ENCODE data around the gene RB1.
A peak's percentile ranks its signal among the peaks of the same experiment; 100 is the strongest.
"Not testable (repeated sequence)": the region's sequence is repeated elsewhere in the genome, so short reads cannot be mapped to it uniquely, and the experiment has no call there.

Gene RB1

GRCh38 chr13:48355524-48355923 is 52.0 kb downstream of the RB1 start:
- not testable (repeated sequence) for DNase-seq

DNA sequence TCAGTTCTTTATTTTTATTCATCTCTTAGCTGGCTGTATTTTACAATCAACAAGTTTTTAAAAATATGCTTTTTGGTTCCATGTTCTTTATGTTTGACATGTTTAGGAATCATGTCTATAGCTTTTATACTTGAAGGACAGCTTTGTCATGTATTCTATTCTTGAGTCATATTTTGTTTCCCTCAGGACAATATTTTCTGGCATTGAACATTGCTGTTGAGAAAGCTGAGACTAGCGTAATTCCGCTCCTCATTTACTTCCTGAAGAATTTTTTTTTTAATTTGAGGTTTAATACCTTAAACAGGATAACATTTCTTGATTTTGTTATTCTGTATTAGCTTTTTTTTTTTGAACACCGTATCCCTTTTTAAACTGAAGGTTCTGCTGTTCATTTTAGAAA is 53.2 kb downstream of the RB1 start:
- DNase-seq: no peak

DNA sequence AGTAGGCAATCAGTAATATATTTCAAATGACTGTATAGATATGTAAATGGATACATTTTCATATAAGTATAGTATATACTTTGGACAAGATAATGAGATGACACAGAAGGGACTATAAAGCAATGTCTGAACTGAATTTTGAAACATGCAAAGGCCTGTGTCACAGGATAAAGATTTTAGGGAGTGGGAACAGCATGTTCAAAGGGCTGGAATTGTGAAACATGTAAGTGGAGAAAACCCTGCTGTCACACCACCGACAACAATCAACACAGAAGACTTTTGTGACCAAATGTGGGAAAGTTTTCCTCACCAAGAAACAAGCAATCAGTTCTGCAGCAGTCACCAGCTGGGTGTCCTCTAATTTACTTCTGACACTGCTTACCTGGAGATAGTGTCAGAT is 66.4 kb downstream of the RB1 start:
- DNase-seq: no peak

GRCh38 chr13:48370815-48371214 is 67.3 kb downstream of the RB1 start:
- DNase-seq: no peak

DNA sequence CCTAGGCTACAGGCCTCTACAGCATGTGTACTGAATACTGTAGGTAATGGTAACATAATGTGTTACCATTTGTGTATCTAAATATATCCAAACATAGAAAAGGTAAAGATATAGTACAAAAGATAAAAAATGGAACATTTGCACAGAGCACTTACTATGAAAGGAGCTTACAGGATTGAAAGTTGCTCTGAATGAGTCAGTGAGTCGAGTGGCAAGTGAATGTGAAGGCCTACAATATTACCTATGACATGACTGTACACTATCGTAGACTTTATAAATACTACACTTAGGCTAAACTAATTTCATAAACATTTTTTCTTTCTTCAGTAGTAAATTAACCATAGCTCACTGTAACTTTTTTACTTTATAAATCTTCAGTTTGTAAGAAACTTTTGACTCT is 74.3 kb downstream of the RB1 start:
- no peak for DNase-seq

DNA sequence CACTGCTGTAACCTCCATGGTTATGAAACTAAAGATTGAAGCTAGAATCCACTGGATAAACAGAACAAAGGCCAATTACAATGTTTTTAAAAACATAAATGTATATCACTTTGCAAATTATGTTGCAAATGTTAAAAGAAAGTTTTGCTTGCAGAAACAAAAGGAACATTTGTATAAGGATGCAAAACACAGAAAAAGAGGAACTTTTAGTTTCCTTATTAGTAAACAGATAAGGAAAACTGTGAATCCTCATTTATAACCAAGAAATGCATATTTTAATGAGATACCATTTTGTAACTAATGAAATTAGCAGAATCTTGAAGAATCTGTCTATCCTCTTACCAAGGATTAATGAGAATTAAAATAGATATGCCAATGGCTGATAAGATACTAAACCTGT is 77.0 kb downstream of the RB1 start:
- no peak for DNase-seq

DNA sequence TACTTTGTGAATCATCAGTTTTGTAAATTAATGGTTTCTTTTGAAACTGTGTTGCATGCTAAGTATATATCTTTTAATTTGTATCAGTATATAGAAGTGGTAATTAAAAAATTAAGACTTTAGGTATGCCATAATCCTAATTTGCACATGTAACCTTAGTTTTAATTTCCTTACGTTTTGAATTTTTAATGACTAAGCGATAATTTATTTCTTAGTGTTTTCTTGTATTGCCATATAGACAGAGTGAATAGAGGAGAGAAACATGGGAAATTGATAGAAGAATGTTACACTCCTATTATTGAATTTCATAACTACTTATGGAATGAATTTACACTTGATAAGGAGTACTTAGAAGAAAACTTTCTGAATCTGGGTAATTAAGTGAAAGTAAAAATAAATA is 79.8 kb downstream of the RB1 start:
- no peak for DNase-seq

DNA sequence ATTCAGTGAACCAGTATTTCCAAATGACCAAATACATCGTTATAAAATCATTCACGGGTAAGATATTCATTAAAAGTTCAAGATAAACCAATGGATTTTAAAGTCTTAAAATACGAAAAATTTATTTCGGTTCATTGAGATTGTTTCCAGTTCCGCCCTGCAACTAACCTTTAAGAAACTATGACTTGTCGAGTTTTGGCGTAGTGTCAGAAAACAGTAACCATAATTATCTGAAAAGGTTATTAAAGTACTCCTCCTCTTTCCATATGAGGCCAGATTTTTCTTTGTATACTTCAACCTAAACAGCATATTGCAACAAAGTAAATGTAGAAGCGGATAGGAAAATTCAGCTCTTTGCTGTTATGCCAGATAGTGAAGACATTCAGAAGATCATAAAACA is 83.3 kb downstream of the RB1 start:
- DNase-seq: no peak

- no peak for DNase-seq
Observed at GRCh38 chr13:48391257-48391656, 87.7 kb downstream of the RB1 start.

DNA sequence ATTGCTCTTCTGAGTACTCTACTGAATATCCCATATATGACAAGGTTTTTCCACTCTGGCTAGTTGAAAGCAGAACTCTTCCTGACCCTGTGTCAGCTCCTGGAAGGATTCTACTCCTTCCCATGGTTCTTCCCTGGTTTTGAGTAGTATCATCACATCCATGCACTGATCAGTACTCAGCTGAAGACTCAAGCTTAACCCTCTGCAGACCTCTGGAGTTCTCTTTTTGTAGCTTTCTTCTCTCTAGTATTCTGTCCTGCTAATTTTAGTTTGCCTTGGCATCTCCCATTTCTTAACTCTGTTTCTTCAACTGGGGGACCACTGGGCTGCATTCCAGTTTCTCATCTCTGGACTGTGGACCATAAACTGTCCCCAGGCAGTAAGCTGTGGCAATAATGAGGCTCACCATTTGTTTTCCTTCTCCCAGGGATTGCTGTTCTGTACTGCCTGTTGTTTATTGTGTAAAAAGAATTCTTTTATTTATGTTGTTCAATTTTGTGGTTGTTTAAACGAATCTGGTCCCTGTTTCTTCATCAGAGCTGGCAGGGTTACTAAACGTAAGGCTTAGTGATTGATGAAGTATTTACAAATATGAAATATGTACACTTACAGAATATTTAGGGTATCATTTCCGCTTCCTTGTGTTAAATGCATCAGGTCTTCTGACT is 89.6 kb downstream of the RB1 start:
- no peak for DNase-seq

DNA sequence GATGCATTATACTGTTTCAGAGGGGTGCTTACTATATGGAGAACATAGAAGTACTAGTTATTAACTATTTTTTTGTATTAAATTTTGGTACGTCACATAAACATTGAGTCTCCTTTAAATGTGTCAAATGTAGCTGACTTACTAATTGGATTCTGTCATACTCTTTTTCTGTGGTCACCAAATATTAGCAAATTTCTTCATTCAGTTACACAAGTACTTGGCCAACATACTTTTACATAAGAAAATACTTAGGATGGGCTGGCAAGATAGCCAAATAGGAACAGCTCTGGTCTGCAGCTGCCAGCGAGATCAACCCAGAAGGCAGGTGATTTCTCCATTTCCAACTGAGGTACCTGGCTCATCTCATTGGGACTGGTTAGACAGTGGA is 90.1 kb downstream of the RB1 start:
- DNase-seq: no peak

DNA sequence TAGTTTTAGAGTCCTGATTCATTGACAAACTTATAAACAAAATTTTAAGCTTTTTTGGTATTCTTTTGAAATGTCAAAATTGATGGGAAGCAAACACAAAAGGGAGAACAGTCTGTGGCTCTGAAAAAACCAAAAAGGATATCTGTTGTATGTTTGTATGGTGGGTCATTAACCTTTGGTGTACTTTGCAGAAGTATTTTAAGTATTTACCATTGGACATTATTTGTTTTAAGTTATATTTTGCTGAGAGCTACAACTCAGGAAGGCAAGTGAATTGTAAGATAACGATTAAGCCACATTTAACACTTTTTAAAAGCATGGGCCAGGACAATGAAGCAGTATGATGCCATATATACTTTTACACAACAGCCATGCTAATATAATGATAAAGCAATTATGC is 94.2 kb downstream of the RB1 start:
- no peak for DNase-seq

GRCh38 chr13:48398450-48399095 is 95.0 kb downstream of the RB1 start:
- DNase-seq: peak; percentile 42

GRCh38 chr13:48400090-48400694 is 96.6 kb downstream of the RB1 start:
- DNase-seq: no peak

DNA sequence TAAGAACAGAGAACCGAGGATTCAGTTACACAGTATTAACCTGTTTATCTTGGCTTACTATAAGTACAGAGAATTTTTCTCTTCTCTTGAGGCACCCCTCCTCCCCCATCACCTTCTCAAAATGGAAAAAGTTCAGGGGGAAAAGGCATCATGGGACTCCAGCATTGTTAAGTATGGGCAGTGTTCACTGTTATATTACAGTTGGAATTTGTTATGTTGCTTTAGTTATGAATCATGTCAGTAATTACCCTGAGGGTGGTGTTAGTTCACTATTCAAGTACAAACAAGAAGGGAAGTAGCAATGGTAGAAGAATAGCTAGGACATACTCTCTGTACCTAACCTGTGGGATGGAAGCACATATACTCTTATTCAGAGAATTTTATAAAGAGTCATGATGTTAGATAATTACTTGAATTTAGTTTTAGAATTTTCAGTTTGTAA is 97.3 kb downstream of the RB1 start:
- DNase-seq: peak; percentile 81

GRCh38 chr13:48401480-48401879 is 97.9 kb downstream of the RB1 start:
- no peak for DNase-seq

DNA sequence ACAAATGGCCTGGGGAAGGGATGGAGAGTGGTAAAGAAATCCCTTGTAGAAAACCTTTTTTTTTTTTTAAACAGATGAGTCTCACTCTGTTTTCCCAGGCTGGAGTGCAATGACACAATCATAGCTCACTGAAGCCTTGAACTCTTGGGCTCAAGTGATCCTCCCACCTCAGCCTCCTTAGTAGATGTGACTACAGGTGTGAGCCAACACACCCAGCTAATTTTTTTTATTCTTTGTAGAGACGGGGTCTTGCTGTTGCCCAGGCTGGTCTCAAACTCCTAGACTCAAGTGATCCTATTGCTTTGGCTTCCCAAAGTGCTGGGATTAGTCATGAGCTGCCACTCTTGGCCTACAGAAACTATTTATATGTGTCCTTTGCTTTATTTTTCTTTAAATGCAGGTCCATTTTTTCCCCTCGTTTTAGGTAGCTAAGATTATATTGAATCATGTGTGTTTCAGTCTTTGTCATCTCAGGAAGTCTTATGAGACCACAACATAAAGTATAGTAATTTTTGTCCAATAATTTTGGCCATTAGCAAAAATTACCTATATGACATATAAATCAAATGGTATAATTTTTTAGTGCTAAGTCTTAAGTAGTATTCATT is 98.9 kb downstream of the RB1 start:
- DNase-seq: no peak

GRCh38 chr13:48403151-48403631 is 99.6 kb downstream of the RB1 start:
- DNase-seq: no peak

DNA sequence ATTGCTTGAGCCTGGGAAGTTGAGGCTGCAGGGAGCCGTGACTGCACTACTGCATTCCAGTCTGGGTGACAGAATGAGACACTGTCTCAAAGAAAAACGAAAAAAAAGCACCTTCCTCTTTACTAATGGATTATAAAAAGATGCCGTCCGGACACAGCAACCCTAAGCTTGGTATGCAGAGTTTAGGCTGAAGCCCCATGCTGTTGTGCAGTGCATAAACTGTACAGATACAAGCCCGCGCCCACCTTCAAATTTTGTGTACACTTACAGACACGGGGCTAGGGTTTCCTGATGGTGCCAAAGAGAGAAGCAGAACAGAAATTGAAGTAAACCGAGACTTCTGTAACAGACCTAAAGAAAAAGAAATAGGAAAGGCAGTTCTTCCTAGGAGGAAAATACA is 100.4 kb downstream of the RB1 start:
- no peak for DNase-seq

- DNase-seq: peak; percentile 22
Observed at GRCh38 chr13:48404952-48405351, 101.4 kb downstream of the RB1 start.

- no peak for DNase-seq
Observed at GRCh38 chr13:48405875-48406274, 102.3 kb downstream of the RB1 start.

DNA sequence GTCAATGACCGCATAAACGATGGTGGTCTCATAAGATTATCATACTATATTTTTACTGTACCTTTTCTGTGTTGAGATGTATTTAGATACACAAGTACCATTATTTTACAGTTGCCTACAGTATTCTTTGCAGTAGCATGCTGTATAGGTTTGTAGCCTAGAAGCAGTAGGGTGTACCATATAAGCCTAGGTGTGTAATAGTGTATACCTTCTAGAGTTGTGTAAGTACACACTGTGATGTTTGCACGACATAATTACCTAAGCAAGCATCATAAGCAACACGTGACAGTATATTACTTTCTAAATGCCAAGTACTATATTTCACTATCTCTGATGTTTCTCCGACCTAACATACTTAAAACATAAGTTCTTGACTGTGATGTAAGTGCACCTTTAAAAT is 106.6 kb downstream of the RB1 start:
- DNase-seq: no peak

DNA sequence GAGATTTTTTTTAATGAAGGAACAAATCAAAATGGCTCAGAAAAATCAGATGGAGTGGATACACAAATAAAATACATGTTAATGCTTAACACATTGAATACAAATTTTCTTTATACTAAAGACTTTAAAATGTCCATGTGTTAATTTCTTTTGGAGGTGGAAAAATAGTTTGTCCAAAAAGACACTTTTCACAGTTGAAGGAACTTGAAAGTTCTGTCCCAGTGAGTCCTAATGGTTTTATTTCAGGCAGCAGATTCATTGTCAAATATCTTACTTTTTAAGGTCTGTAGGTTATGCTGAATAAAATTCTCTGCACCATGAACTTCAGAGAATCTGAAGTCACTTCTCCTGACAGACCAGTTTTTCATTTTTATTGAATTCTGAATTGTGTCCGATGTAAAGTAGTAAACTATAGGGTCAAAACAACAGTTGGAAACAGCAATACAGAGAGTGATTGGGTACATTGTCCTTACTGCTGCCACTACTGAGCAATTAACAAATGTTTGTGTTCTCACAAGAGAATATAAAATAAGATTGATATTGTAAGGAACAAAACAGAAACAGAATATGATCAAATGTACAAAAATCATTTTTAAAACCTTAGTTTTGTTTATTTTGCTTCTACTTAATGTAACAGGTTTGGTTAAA is 107.7 kb downstream of the RB1 start:
- no peak for DNase-seq
